GM19455 (cell line): ENCODE results near the gene PDE9A.

ENCODE experiments used
- ATAC-seq: cut with Tn5 transposase; IDR thresholded peaks from one replicate; pipeline ENCODE4 v1.9.1; 2021; ENCODE audit not compliant: unreplicated experiment

Gene PDE9A

GRCh38 chr21:42641311-42642218 lies 11.9 kb upstream of the PDE9A start:
- no peak for ATAC-seq

GRCh38 chr21:42642219-42642745 lies 11.1 kb upstream of the PDE9A start:
- no peak for ATAC-seq

GRCh38 chr21:42644223-42645208 lies 8.9 kb upstream of the PDE9A start:
- ATAC-seq = no peak

- no peak for ATAC-seq
Observed at GRCh38 chr21:42645211-42646075, 8.0 kb upstream of the PDE9A start.

GRCh38 chr21:42646076-42646825 lies 7.2 kb upstream of the PDE9A start:
- ATAC-seq = no peak

- no peak for ATAC-seq
Observed at GRCh38 chr21:42646836-42647235, 6.6 kb upstream of the PDE9A start.

GRCh38 chr21:42648606-42649005 lies 4.8 kb upstream of the PDE9A start:
- ATAC-seq = no peak

GRCh38 chr21:42649122-42650032 lies 4.0 kb upstream of the PDE9A start:
- ATAC-seq = no peak

- no peak for ATAC-seq
Observed at GRCh38 chr21:42650033-42650370, 3.4 kb upstream of the PDE9A start.

GRCh38 chr21:42650441-42651421 lies 2.7 kb upstream of the PDE9A start:
- ATAC-seq = no peak

GRCh38 chr21:42651515-42652401 lies 1.7 kb upstream of the PDE9A start:
- no peak for ATAC-seq

- no peak for ATAC-seq
Observed at GRCh38 chr21:42652527-42653230, 742 bp upstream of the PDE9A start.

GRCh38 chr21:42654179-42654912 lies 925 bp downstream of the PDE9A start:
- no peak for ATAC-seq

GRCh38 chr21:42654913-42655795 lies 1.7 kb downstream of the PDE9A start:
- no peak for ATAC-seq
